CD4-positive, alpha-beta T cell treated with Interleukin-17A for 1 hour (primary cell): ENCODE results near the gene AGPAT2.

Experiments
- DNase-seq: peaks from one replicate; pipeline ENCODE4 v3.0.0-alpha.2; 2020

The AGPAT2 gene

DNA sequence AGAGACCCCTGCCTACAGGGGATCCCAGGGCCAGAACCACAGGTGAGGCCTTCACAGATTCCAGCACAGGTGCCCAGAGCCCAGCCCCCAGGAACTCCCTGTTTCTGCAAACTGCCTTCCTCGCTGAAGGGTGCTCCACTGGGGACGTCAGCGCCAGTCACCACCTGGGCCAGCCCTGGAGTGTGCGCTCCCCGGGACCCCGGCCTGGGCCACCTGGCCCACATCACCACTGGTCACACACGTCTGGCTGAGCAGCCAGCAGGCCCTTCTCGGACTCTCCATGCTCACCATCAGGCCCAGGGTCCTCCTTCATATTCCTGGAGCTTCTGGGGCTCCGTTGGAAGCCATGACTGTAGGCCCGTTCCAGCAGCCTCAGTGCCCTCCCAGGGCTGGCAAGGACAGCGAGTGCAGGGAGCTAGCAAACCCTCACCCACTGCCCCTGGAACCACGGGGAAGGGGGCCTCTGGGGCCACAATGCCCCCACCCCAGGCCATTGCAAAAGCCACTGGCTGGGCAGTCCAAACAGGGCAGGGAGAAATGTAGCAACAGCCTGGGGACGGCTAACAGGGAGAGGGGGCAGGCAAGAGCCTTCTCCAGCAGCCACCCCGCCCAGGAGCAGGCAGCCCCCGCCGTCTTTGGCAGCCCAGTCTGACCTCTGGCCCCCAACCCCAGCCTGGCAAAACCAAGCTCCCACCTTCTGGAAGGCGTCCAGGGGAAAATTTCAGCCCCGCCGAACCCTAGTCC lies 1.3 kb downstream of the AGPAT2 start:
- no peak for DNase-seq

DNA sequence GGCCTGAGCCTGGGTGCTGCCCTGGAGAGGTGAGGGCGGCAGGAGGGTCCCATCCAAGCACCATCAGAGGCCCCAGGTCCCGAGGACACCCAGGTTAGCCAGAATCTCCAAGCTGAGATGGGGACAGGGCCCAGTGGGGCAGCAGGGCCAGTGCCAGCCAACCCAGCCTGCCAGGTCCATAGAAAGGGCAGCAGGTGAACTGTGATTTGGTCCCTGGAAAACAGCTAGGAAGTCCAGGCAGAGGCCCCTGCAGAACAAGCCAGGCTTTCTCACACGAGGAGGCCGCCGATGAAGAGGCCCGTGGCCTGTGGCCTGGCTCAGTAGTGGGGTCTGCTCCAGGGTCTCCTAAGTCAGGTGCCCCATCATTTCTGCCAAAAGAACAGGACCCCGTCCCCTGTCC lies 2.0 kb downstream of the AGPAT2 start:
- DNase-seq = no peak

- no peak for DNase-seq
These were observed 2.5 kb downstream of the AGPAT2 start for GRCh38 chr9:136684799-136685198.

- DNase-seq = no peak
These were observed 2.9 kb downstream of the AGPAT2 start for GRCh38 chr9:136684339-136684738.

GRCh38 chr9:136683755-136684154 lies 3.5 kb downstream of the AGPAT2 start:
- DNase-seq = no peak

DNA sequence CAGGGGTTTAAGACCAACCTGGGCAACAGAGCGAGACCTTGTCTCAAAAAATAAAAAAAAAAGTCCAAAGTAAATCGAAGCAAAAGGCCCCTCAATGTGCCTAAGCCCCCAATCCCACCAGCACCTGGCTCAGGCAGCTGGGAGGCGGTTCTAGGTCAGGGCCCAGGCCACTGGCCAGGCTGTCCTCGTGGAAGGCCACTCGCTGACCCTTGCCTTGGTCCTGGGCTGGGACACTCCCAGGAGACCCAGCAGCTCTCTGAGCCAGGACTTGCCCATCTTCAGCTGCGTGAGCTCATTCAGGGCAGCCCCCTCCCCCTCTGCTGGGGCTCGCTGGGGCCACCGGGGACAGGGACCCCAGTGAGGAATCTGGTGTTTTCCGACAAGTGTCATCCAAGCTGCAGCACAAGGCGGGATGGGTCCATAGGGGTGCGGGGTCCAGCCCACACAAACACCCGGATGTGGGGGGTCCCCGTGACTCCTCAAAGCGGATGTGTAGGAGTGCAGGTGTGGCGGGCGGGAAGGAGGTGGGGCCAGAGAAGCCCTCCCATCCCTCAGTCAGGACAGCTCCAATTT lies 4.0 kb downstream of the AGPAT2 start:
- DNase-seq = no peak

DNA sequence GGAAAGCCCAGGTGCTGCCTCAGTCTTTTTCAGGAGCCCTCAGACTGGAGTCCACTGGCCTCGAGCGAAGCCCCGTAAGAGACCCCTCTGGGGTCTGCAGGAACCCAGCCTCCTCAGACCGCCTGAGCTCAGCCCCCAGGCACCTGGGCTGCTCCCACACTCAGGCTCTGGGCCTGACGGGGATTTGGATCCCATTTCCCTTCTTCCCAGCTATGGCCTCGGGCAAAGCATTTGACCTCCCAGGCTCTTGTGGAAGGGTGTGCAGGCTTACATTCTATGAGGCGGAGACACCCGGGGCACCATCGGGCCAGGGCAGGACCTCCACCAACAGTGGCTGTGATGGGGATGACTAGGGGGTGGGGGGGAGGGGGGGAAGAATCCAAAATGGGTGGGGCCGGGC lies 4.5 kb downstream of the AGPAT2 start:
- DNase-seq = no peak

DNA sequence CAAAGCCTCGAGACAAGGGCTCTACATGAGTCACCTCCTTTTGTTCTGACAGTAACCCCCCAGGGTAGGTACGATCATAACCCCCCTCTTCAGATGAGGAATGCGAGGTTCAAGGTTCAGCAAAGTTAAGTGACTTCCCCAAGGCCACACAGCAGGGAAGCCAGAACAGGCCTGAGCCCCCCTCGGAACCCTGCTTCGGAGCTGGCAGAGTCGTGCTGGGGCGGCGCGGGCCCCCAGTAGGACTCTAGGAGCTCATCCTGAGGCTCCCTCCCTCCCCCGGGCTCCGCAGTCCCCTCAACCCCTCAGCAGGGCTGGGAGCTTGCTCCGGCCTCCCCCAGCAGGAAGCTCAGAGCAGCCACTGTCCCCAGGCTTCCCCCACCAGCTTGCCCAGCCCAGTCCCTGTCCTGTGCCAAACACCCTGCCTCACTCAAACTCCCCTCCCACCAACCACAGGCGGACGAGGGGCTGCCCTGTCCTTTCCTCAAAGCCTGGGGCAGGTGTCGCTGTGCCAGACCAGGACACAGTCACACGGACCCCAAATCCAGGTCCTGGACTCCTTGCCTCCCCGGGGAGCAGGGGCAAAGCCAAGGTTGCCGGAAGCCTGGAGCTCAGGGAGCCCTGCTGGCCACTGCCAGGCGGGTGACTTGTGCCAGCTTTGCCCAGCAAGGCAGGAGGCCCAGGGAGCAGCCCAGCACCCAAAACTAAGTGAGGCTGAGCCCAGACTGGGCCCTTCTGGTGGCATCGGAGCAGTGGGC lies 5.1 kb downstream of the AGPAT2 start:
- no peak for DNase-seq

DNA sequence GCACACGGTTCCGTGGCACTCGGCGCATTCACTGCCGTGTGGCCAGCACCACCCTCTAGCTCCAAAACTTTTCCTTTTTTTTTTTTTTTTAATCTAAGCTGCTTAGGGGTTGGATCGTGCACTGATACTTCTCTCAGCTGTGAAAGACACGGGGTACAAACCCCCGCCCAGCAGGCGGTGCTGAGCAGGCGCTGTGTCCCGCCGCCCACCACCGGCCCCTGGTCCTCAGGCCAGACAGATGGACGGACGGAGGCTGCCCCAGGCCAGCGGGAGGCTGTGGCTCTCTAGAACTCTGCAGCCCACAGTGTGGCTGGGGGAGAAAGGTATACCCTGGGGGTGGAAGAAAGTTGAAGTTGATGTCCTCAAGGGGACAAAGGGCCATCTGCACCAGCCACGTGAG lies 6.2 kb downstream of the AGPAT2 start:
- DNase-seq = no peak

GRCh38 chr9:136679431-136679941 lies 7.8 kb downstream of the AGPAT2 start:
- DNase-seq = no peak

- DNase-seq = no peak
These were observed 8.6 kb downstream of the AGPAT2 start for GRCh38 chr9:136678624-136679023.

DNA sequence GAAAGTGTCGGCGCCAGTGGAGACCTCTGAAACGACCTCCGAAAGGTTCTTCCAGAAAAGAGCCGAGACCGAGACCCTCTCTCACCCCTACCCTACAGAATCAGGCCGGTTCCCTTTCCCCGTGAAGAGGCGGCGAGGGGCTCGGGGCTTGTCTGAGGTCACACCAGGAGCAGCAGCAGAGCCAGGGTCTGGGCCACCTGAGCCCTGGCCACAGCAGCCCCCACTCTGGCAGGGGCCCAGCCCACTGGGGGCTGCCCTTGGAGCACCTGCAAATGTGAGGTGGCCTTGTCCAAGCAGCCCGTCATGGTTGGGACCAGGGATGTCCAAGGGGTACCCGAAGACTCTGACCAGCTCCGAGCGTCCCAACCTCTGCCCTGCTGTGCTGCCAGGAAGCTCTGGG lies 9.2 kb downstream of the AGPAT2 start:
- DNase-seq = no peak

DNA sequence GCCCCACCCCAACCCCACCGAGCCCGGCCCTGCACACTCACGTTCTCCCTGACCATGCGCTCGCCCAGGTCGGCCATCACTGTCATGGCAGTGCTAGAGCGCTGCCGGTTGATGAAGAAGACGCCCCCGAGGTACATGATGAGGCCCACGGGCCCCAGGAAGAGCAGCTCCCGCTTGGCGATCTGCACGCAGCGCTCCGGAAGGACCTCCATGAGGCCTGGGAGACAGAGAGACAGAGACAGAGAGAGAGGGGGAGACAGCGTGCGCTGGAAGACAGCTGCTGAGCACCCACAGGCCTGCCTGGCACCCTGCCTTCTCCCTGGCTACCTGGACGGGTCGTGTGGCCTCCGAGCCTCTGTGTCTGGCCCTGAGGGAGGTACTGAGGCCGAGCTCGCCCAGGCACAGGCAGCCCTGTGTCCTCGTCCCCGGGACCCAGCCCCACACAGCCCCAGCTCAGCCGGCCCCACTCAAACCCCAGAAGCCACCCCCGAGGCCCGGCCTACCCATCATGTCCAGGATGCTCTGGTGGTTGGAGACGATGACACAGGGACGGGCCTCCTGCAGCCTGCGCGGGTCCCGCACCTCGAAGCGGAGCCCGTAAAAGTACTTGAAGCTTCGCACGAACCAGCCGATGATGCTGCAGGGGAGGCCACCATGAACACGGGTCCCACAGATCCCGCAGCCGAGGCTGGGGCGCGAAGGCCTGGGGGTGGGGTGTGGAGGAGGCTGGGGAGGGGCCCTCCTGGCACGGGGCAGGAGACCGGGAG lies 10.2 kb downstream of the AGPAT2 start:
- DNase-seq = no peak

DNA sequence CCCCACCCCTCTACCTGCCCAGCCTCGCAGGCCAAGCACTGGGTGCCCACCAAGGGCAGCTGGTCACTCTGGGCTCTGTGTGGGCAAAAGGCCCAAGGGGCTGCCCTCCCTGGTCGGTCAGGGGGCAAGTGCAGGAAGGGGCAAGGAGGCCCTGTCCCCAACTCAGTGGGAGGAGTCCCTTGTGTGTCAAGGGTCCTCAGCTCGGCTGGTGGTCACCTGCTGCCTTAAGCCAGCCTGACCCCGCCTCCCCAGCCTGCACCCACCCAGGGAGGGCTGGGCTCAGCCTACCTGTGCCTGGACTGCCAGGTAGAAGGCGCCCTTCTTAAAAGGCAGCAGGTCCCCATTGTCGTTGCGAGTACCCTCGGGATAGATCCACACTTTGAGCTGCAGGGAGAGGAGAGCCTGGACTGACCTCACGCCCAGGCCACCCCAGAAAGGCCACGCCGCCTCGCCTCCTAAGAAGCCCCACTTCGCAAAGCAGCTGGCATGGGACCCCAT lies 10.9 kb downstream of the AGPAT2 start:
- no peak for DNase-seq

GRCh38 chr9:136675477-136676296 lies 11.6 kb downstream of the AGPAT2 start:
- no peak for DNase-seq

GRCh38 chr9:136674786-136675349 lies 12.4 kb downstream of the AGPAT2 start:
- no peak for DNase-seq

GRCh38 chr9:136673975-136674785 lies 13.1 kb downstream of the AGPAT2 start:
- DNase-seq = no peak

DNA sequence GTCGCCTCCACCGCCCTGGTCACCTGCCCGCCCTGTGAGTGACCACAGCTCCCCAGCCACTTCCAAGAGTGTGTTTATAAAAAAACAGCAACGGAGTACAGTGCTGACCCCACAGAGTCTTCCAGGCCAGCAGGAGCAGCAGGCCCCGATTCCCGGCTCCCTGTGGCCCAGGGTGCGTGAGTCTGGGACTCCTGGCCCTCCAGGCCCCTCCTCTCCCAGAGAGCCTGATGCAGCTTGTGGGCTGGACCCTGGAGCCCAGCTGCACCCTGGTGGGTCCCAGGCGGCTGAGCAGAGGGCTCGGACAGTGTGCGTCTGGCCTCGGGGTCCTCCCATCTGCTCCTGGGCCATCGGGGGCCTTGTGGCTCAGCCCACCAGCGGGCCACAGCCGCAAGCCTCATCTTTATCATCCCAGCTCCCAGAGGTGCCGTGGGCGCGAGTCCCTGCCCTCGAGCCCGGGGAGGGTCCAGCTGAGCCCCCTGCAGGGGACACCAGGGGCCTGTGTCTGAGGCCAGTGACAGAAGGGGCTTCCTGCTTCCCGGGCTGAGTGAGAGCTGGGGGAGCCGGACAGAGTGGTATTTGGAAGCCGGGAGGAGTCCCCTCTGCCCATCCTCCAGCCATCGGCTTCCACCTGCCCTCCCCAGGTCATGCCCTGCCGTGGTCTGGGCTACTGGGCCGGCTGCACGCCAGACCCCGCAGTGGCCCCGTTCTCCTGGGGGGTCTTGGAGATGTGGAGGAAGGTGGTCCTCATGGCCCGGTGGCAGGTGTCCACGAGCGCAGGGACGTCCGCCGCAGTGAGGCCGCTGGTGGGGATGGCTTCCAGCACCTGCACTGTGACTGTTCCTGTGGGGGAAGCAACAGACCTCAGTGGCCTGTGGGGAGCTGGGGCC lies 13.9 kb downstream of the AGPAT2 start:
- no peak for DNase-seq

DNA sequence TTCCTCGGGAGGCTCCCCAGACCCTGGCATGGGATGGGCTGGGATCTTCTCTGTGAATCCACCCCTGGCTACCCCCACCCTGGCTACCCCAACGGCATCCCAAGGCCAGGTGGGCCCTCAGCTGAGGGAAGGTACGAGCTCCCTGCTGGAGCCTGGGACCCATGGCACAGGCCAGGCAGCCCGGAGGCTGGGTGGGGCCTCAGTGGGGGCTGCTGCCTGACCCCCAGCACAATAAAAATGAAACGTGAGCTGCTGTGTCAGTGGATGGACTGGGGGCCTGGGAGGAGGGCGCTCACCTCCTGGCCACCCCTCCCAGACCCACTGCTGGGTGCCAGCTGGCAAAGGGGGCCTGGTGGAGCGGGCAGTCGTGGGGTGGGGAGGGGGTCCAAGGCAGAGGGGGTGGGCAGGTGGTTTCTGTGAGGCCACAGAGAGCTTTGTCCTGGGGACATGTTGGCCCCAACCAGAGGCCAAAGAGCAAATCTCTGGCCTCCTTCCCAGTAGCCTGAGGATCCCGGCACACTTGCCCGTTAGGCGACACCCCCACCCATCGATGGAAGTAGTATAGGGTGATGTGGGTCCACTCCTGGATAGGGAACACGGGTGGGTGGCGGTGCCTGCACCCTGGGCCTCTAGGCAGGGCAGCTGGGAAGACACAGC lies 14.7 kb downstream of the AGPAT2 start:
- no peak for DNase-seq
